GM21390 (cell line): Measurements from ENCODE around the gene RALA.
"Not testable (repeated sequence)": the region's sequence is repeated elsewhere in the genome, so short reads cannot be mapped to it uniquely, and the experiment has no call there.

Source experiments
- ATAC-seq: cut with Tn5 transposase; IDR thresholded peaks from one replicate; pipeline ENCODE4 v1.9.1; 2021; ENCODE audit not compliant: unreplicated experiment

The RALA gene

DNA sequence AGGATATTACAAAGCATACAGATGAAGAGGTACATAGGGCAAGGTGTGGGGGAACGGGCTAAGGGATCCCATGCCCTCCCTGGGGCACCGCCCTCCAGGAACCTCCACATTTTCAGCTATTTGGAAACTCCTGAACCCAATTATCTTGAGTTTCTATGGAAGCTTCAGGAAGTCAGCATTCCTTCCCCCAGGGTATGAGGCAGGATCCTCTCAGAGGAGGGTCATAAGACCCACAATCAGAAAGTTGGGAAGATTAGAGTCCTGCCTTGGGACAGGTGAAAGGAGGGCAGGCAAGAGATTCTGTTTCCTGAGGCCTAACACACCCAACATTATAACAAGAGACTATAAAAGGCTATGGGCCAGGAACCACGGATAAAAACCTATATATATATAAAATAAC is 98.0 kb downstream of the RALA start:
- no peak for ATAC-seq

DNA sequence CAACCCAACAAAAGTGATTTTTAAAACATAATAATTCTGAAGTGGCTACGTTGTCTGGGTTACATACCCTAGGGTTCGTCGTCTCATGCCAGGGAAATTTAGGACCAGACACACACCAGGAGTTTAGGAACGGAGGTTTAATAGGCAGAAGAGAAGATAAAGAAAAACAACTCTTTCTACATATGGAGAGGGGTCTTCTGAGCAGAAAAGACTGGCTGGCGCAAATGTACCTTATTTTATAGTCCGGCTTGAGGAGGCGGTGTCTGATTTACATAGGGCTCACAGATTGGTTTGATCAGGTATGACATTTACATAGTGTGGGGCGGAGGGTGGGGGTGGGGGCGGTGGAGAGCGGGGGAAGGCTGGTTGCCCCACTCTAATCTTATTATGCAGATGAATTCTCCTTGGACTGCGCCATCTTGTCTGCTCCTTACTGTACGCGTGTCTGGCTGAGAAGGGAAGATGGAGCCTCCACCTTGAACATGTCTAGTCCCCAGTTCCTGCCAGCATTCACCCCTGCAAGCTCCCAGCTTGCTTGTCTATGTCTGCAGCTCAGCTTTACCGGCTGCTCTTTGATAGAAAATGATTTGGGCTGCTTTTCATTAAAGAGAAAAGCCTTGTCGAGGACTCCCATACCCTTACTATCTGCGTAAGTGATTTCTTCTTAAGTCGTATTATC is 98.7 kb downstream of the RALA start:
- ATAC-seq: no peak

DNA sequence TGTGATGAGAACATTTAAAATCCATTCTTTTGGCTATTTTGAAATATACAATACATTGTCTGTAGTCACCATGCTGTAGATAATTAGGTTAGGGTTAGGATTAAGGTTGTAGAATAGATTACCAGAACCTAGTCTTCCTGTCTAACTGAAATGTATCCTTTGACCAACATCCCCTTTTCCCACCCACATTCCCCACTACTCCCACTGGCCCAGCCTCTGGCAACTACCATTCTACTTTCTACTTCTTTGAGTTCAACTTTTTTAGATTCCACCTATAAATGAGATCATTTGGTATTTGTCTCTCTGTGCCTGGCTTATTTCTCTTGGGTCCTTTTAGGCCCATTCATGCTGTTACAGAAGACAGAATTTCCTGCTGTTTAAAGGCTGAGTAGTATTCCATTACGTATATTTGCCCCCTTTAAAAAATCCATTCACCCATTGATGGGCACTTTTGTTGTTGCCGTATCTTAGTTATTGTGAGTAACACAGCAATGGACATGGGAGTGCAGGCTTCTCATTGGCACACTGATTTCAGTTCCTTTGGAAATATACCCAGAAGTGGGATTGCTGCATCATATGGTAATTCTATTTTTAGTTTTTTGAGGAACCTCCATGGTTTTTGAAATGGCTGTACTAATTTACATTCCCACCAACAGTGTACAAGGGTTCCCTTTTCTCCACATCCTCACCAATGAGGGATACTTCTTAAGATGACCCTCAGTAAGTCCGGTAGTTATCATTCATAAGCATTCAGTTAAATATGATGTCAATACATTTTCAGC is 104.0 kb downstream of the RALA start:
- ATAC-seq: no peak

DNA sequence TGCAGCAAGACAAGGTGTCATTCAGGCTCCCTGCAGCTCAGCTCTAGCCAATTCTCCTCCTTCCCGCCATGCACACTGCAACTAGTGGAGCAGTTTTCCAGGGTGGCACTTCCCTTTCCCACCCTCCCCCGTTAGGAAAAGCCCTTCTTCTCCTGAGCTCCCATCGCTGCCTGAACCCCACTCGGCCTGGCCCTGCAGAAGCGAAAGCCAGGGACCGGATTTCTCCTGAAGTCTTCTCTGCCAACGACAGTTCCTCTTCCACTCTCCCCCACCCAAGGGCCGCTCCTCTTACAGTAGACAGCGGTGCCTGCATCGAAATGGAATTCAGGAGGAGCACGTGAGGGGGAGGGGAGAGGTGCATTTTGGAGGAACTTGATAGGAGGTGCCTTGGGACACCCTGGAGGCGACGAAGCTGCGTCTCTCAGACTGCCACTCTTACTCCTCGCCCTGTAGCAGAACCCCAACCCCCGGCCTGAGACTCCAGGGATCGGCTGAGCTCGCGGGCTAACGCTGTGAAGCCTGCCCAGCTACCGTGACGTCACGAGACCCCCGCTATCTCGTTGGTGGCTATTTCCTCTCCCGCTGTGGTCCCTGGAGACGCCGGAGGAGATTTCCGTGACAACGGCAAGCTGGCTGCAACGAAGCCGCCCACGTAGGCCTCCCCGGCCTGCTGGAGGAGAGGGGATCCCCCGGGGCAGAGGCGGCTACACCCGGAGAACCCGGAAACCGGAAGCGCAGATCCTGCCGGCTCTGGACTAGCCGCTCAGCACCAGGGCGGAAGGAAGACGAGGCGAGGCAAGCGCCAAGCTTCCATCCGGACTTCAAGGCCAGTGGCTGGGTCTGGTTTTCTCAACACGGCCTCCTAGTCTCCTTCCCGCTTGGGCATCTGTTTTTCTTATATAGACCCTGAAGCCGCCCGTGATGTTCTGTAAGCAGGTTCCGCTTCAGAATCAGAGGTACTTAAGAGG is 109.7 kb downstream of the RALA start:
- ATAC-seq: peak; percentile 93

DNA sequence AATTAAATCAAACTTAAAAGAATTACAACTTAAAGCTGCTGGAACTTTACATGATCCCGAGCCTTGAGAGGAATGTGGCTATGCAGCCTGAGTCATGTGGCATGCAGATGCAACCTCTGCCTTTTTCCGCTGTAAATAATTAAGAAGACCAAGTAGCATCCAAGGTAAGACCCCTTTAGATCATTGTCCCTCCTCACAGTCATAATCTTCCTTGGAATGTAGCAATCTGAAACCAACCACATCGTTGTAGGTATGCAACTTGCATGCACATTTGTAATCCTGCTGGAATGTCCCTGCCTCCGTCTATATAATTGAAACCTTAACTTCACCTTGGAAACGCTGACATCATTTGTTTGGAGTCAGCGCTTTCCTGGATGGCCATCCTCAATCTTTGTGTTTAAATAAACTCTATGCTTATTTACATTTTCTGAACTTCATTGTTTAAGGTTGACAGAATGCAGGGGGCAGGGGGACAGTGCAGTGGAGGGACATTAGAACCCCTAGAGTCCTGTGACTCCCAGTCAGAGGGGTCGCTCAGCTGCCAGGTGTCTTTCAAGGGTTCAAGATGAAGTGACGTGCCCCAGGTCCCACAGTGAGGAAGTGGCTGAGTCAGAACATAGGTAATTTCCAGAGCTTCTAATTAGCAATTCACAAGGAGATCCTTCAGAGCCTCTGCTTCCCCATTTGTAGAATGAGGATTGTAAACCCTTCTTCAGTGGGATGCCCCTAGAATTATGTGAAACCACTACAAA is 110.7 kb downstream of the RALA start:
- no peak for ATAC-seq

DNA sequence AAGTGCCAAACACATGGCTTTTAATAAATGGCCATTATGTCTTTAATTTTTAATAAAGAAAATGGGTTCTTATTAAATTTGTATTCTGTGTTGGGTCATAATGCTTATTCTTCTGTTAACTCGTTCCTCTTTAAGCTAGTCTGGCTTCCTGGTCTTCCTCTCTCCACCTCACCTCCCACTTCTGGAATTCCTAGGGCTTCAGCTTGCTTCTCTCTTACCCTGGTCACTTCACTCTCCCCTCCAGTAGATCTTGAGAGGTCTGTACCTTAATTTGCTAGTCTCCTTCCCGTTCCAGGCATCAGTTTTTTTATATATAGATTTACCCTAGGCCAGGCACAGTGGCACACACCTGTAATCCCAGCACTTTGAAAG is 111.2 kb downstream of the RALA start:
- no peak for ATAC-seq

DNA sequence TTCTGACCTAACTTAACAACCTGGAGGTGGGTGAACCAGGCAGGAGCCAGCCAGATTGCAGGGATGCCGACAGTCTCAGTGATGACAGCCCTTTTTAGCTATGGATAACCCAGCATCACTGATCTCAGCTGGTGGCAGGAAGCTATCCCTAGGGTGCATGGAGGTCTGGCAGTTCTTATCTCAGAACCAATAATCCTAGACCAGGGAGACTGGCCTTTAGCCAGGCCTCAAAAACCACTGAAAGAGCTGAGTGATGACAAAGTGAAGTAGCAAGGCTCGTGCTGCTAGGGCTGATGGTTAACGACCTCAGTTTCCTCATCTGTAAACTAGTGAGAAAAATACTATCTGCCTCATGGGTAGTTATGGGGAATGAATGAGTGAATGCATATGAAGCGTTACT is 112.5 kb downstream of the RALA start:
- no peak for ATAC-seq

DNA sequence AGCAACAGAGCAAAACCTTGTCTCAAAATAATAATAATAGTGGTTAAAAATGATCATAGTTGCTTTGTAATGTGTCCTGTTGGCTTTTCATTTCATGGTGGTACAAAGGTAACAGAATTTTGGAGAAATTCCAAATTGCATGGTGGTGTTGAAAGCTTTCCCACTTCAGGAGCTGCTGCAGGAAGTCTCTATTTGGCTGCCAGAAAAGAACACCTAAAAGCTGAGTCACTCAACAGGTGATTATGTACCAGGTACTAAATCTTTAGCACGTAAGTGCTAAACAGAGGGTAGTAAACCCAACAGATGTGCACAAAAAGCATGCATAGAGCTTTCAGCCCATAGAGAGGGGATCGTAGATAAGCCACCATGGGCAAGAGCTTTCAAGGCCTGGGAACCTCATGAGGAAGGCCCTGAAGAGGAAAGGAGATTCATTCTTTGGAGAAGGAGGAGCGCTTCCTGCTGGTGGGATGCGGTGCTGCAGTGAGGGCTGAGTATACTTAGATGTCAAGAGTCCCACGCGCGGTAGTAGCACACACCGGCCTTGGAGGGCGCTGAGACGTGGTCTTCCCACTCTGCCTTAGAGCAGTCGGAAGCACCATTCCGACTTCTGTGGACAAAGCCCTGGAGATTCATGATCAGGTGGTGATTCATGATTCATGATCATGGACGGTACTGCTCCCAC is 118.7 kb downstream of the RALA start:
- no peak for ATAC-seq

DNA sequence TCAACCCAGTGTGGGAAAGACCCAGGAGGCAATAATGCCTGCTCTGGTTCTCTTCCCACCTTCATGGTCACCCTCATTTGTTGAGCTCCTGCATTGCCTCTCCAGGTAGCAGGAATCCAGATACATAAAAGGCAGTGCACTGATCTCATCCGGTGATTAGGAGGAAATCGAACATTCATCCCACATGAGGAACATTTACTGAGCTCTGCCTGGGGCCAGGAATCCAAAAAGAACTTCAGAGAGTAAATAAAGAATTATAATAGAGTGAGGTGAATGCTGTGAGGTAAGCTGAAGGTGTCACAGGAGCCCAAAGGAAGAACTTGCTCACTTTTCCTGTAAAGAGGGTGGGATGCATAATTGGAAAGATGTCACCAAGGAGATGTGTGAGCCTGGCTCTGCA is 121.2 kb downstream of the RALA start:
- no peak for ATAC-seq

DNA sequence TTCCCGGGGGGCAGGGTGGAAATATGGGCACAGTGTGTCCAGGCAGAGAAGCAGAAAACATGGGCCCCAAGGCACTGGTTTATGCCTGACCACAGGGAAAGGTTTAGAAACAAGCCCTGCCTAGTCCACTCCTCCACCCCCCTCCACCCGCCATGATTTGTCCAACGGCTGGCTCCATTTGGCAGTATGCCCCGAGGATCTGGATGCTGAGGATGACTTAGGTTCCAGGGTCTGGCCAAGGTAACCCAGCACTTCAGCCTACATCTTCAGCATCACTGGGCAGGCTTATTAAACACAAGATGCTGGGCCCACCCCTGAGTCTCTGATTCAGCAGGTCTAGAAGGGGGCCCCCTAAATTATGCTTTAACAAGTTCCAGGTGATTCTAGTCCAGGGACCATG is 121.9 kb downstream of the RALA start:
- ATAC-seq: no peak

DNA sequence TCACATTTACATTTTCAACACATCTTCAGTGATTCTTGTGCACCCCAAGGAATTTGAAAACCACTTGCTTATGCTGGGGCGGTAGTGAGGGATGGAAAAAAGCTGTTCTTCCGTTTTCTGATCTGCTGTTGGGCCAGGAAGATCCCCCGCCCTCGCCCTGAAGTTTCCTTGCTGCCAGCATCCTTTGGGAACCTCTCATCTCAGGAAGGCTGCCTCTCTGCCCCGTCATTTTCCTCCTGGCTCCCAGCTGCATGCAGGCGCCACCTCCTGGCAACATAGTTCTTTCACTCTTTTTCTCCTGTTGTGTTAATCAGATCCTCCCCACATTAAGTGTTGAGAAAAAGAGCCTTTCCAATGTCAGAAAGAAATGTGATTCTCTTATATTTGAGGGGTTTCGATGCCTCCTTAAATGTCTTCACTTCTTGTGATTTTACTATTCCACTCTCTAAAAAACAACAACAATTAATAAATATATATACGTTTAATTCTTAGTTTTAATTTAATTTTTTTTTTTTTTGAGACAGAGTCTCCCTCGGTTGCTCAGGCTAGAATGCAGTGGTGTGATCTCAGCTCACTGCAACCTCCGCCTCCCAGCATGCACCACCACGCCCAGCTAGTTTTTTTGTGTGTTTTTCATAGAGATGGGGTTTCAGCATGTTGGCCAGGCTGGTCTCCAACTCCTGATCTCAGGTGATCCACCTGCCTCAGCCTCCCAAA is 122.9 kb downstream of the RALA start:
- ATAC-seq: no peak

DNA sequence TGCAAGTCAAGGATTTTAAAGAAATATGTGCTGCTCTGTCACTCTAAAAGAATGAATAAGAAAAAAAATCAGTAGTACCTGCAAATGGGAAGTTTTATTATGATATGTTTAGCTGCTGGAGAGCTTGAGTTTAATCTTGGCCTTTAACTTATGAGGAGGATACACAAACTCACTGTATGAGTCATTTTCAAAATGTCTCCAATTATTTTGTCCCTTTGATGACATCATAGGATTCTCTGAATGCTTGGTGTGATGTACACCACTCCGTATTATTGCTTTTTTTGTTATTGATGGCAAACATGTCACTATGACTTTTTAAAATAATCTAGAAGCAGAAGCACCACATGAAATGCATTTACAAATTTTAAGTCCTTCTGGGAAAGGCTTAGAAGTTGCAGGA is 125.8 kb downstream of the RALA start:
- ATAC-seq: no peak

DNA sequence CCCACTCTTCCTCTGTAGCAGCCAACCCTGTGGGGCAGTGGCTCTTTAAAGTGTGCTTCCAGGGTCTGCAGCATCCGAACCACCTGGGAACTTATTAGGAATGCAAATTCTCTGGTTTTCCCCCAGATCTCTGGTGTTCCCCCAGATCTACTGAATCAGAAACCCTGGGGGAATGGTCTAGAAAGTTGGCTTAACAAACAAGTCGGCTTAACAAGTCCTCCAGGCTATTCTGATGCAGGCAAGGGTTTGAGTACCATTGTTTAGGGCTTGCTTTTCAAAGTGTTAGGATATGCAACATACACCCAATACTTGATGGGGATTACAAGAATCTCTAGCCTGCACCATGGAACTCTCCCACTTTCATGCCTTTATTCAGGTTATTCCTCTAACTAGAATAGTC is 126.3 kb downstream of the RALA start:
- ATAC-seq: no peak

DNA sequence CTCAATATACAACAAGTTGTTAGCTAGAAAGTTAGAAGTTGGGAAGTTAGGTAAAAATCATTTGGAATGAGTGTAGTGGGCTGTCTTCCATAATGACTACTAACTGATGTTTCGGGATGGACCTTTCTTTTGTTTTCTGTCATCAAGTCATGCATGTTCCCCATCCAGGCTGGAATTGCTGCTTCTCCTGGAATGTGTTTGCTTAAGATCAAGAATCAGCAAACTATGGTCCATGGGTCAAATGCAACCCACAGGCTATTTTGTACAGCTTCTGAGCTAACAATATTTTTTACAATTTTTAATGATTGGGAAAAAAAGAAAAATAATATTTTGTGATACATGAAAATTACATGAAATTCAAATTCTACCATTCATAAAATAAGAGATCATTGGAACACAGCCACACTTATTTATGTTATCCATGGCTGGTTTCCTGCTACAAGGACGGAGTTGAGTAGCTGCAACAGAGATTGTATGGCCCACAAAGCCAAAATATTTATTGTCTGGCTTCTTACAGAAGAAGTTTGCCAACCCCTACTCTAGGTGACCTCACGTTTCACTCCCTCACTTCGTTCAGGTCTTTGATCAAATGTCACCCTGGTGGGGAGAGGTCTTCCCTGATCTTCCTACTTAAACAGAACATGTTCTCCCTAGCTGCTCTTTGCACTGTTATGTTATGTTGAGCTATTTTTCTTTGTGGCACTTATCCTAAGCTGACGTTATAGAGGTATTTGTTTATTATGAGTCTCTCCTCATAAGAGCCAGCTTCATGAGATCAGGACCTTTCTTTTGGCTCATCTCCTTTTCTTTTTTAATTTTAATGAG is 127.1 kb downstream of the RALA start:
- no peak for ATAC-seq

DNA sequence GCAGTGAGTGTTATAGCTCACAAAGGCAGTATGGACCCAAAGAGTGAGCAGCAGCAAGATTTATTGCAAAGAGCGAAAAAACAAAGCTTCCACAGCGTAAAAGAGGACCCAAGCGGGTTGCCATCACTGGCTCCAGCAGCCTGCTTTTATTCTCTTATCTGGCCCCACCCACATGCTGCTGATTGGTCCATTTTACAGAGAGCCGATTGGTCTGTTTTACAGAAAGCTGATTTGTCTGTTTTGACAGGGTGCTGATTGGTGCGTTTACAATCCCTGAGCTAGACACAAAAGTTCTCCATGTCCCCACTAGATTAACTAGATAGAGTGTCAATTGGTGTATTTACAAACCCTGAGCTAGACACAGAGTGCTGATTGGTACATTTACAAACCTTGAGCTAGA is 129.9 kb downstream of the RALA start:
- ATAC-seq: not testable (repeated sequence)

DNA sequence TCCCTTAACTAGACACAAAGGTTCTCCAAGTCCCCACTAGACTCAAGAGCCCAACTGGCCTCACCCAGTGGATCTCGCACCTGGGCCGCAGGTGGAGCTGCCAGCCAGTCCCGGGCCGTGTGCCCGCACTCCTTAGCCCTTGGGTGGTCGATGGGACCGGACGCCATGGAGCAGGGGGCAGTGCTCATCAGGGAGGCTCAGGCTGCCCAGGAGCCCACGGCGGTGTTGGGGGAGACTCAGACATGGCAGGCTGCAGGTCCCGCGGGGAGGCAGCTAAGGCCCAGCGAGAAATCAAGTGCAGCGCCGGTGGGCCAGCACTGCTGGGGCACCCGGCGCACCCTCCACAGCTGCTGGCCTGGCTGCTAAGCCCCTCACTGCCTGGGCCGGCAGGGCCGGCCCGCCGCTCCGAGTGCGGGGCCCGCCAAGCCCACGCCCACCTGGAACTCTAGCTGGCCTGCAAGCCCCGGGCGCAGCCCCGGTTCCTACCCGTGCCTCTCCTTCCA is 130.5 kb downstream of the RALA start:
- ATAC-seq: no peak

DNA sequence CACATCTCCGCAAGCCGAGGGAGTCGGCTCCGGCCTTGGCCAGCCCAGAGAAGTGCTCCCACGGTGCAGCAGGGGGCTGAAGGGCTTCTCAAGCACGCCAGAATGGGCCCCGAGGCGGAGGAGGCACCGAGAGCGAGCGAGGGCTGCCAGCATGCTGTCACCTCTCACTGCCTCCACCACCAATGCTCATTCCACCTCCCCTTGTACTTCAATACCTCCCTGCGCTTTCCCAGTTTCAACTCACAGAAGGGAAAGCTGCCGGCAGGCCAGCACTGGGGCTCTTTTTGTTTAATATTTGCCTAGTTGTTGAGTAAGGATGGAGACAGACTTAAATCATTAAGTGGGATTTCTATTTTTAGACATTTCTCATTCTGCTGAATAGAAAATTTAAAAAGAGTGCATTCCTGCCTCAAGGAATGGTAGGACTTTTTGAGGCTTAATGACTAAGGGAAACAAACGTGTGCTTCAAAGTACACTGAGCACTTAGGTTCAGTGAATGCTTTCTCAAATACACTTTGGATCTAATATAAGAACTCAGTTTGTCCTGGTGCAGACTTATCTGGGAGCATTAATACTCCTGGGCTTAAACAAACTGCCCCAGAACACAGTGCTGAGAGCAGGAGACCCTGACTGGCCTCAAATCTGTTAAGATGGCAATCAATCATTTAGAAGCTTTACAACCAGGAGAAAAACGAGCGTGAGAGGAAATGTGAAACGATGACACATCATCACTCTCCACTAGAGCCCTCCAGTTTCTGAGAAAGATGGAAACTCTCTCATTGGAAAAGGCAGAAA is 131.2 kb downstream of the RALA start:
- ATAC-seq: no peak

DNA sequence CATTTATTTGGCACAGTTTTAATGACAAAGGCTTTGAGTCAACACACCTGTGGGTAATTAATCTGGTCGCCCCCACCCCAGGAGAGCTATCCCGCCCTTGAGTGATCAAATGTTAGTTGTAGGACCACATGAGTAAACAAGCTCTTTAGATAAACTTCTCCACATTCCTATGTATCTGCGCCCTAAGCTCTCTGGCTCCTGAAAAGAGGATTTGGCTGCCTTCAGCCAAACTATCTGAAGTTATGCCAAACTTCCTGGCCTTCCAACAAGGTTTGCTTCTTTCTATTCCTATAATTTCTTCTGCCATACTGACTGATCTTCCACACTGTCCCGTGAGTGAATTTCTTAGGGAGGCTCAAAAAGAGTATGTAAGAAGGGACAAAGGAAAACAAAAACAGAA is 134.2 kb downstream of the RALA start:
- ATAC-seq: no peak
